HEK293 (cell line): Measurements from ENCODE around the gene FMO1.

Experiments
- CTCF ChIA-PET: fragments of 350-600 bp; formaldehyde crosslinking; extraction: SDS; loops from one replicate; lab custom pipeline; 2021; ENCODE audit warnings: antibody characterized with exemption; lab: Yijun Ruan, JAX
- POLR2A ChIA-PET: fragments of 300-600 bp; formaldehyde crosslinking; extraction: SDS; loops from one replicate; lab custom pipeline; 2020; ENCODE audit warnings: antibody characterized with exemption, inconsistent platforms; lab: Yijun Ruan, JAX
- H3K27ac ChIP-seq: fragments of 200-500 bp; sonication (Bioruptor generic); 2 replicates; pipeline ENCODE4 v1.5.1; 2014; ENCODE audit warnings: low read depth, low read length, control low read depth, inconsistent platforms; ENCODE audit errors: extremely low read depth
- H3K36me3 ChIP-seq, 2 experiments: fragments of 200-500 bp in 1 of 2; sonication (Bioruptor generic) in 1 of 2; 1 replicate in 1 of 2; 2 replicates in 1 of 2; pipeline ENCODE4 v1.5.1; 2014 to 2017; ENCODE audit warnings: inconsistent platforms in 2 of 2, low read length in 2 of 2; ENCODE audit not compliant: control insufficient read depth in 2 of 2, insufficient read depth in 1 of 2
- H3K4me1 ChIP-seq: fragments of 200-500 bp; sonication (Bioruptor generic); 2 replicates; pipeline ENCODE4 v1.5.1; 2014; ENCODE audit warnings: mild to moderate bottlenecking, low read length, inconsistent platforms; ENCODE audit not compliant: control insufficient read depth, insufficient read depth
- H3K4me3 ChIP-seq: 2 replicates; pipeline ENCODE4 v1.5.1; 2011; ENCODE audit warnings: low read depth, mild to moderate bottlenecking, control low read depth, low read length, moderate library complexity
- H3K9me3 ChIP-seq: fragments of 200-500 bp; sonication (Bioruptor generic); 2 replicates; pipeline ENCODE4 v1.5.1; 2014; ENCODE audit warnings: low read depth, low read length, inconsistent platforms; ENCODE audit not compliant: control insufficient read depth, insufficient read depth
- GLIS2 ChIP-seq: fragments of 450-650 bp; formaldehyde crosslinking; IDR thresholded peaks from 2 replicates; pipeline ENCODE4 v1.5.1; 2016; ENCODE audit warnings: missing biosample characterization, missing genetic modification characterization
- REST ChIP-seq: fragments of 450-650 bp; formaldehyde crosslinking; IDR thresholded peaks from 2 replicates; pipeline ENCODE4 v1.5.1; 2016; ENCODE audit warnings: missing biosample characterization, missing genetic modification characterization
- TCF7L2 ChIP-seq: IDR thresholded peaks from 2 replicates; pipeline ENCODE4 v1.6.1; 2011; ENCODE audit warnings: low read depth, mild to moderate bottlenecking, inconsistent platforms, low read length, moderate library complexity, borderline replicate concordance
- ZBTB17 ChIP-seq: fragments of 450-650 bp; formaldehyde crosslinking; IDR thresholded peaks from 2 replicates; pipeline ENCODE4 v1.5.1; 2016; ENCODE audit warnings: missing biosample characterization, missing genetic modification characterization
- ZBTB48 ChIP-seq: fragments of 450-650 bp; formaldehyde crosslinking; IDR thresholded peaks from 2 replicates; pipeline ENCODE4 v1.5.1; 2016; ENCODE audit warnings: missing biosample characterization, missing genetic modification characterization
- ZBTB7A ChIP-seq: fragments of 450-650 bp; formaldehyde crosslinking; IDR thresholded peaks from 2 replicates; pipeline ENCODE4 v1.5.1; 2016; ENCODE audit warnings: low read depth, missing biosample characterization, missing genetic modification characterization
- ZEB2 ChIP-seq: fragments of 450-650 bp; formaldehyde crosslinking; IDR thresholded peaks from 2 replicates; pipeline ENCODE4 v1.5.1; 2016; ENCODE audit warnings: missing biosample characterization, missing genetic modification characterization
- ZIC2 ChIP-seq: fragments of 450-650 bp; formaldehyde crosslinking; IDR thresholded peaks from 2 replicates; pipeline ENCODE4 v1.5.1; 2016; ENCODE audit warnings: missing biosample characterization, missing genetic modification characterization
- ZNF214 ChIP-seq: fragments of 450-650 bp; formaldehyde crosslinking; IDR thresholded peaks from 2 replicates; pipeline ENCODE4 v1.5.1; 2017; ENCODE audit warnings: missing biosample characterization, mild to moderate bottlenecking, missing genetic modification characterization, borderline replicate concordance
- ZNF23 ChIP-seq: fragments of 450-650 bp; formaldehyde crosslinking; IDR thresholded peaks from 2 replicates; pipeline ENCODE4 v1.5.1; 2016; ENCODE audit warnings: missing biosample characterization, missing genetic modification characterization, borderline replicate concordance
- ZNF335 ChIP-seq: fragments of 450-650 bp; formaldehyde crosslinking; conservative IDR thresholded peaks from 2 replicates; pipeline ENCODE4 v1.5.1; 2016; ENCODE audit warnings: missing biosample characterization, missing genetic modification characterization
- ZNF354C ChIP-seq: fragments of 450-650 bp; formaldehyde crosslinking; IDR thresholded peaks from 2 replicates; pipeline ENCODE4 v1.5.1; 2016; ENCODE audit warnings: missing biosample characterization, missing genetic modification characterization, low read depth, borderline replicate concordance
- ZNF366 ChIP-seq: fragments of 450-650 bp; formaldehyde crosslinking; conservative IDR thresholded peaks from 2 replicates; pipeline ENCODE4 v1.5.1; 2016; ENCODE audit warnings: missing biosample characterization, missing genetic modification characterization
- ZNF510 ChIP-seq: fragments of 450-650 bp; formaldehyde crosslinking; IDR thresholded peaks from 2 replicates; pipeline ENCODE4 v1.5.1; 2018; ENCODE audit warnings: mild to moderate bottlenecking, missing genetic modification characterization, missing biosample characterization; ENCODE audit not compliant: insufficient replicate concordance
- ZNF518A ChIP-seq: fragments of 450-650 bp; formaldehyde crosslinking; conservative IDR thresholded peaks from 2 replicates; pipeline ENCODE4 v1.5.1; 2016; ENCODE audit warnings: low read depth, missing biosample characterization, missing genetic modification characterization
- ZNF585B ChIP-seq: fragments of 450-650 bp; formaldehyde crosslinking; IDR thresholded peaks from 2 replicates; pipeline ENCODE4 v1.5.1; 2016; ENCODE audit warnings: missing biosample characterization, missing genetic modification characterization
- ZNF660 ChIP-seq: fragments of 450-650 bp; IDR thresholded peaks from 2 replicates; pipeline ENCODE4 v1.5.1; 2018; ENCODE audit warnings: missing biosample characterization, mild to moderate bottlenecking, missing genetic modification characterization
- ZNF76 ChIP-seq: fragments of 450-650 bp; formaldehyde crosslinking; IDR thresholded peaks from 2 replicates; pipeline ENCODE4; 2016; ENCODE audit warnings: low read depth, missing biosample characterization, missing genetic modification characterization, borderline replicate concordance
- ZSCAN30 ChIP-seq: fragments of 450-650 bp; IDR thresholded peaks from 2 replicates; pipeline ENCODE4 v1.5.1; 2018; ENCODE audit warnings: missing biosample characterization, mild to moderate bottlenecking, missing genetic modification characterization, moderate library complexity

The FMO1 gene

GRCh38 chr1:171250263-171250662 lies 2.0 kb downstream of the FMO1 start:
- CTCF ChIA-PET, result interaction anchor here (0.6 to 1.2 kb wide), 3 partner anchors 12 to 63 kb away, joined by 3 to 4 read pairs (median 4); no protein-coding TSS in a partner anchor
- no peaks in the 10 kb centered on the region for H3K4me1 ChIP-seq
- POLR2A ChIA-PET, result no interaction called here

GRCh38 chr1:171251042-171251951 lies 3.0 kb downstream of the FMO1 start:
- ChIA-PET CTCF (interaction anchor here (0.6 to 2.5 kb wide), 9 partner anchors 13 to 110 kb away, joined by 3 to 14 read pairs (median 4); partner anchors contain the start of gene FMO4), POLR2A (no interaction called here)
- H3K36me3 ChIP-seq, result no peaks in the 10 kb centered on the region
- peak overlapping the region; percentile 57 for H3K4me3 ChIP-seq
- H3K9me3 ChIP-seq, result no peaks in the 10 kb centered on the region
- H3K27ac ChIP-seq, result peak overlapping the region; percentile 44; the same call in 1 of the 2 replicates
- H3K4me1 ChIP-seq, result no peaks in the 10 kb centered on the region
- TF ChIP-seq ZNF518A (tag by site-specific recombination) (no peak), GLIS2 (tag by site-specific recombination) (peak; percentile 68), ZNF335 (tag by site-specific recombination) (peak; percentile 74), ZNF366 (tag by site-specific recombination) (0 out of 2 replicates have a peak, but pooled peaks have one; percentile 26), ZNF76 (tag by site-specific recombination) (0 out of 2 replicates have a peak, but pooled peaks have one; percentile 16), ZEB2 (tag by site-specific recombination) (peak; percentile 46; the same call in 1 of the 2 replicates), ZSCAN30 (no peak), ZIC2 (tag by site-specific recombination) (peak; percentile 78), ZBTB48 (tag by site-specific recombination) (peak; percentile 28; the same call in 1 of the 2 replicates), ZBTB7A (tag by site-specific recombination) (0 out of 2 replicates have a peak, but pooled peaks have one; percentile 13), TCF7L2 (peak; percentile 54; the same call in 1 of the 2 replicates), ZNF354C (no peak), ZNF510 (no peak), ZBTB17 (tag by site-specific recombination) (0 out of 2 replicates have a peak, but pooled peaks have one; percentile 19)

More at GRCh38 chr1:171250263-171250662, 2.0 kb downstream of the FMO1 start:
- no peak overlapping the region for H3K27ac ChIP-seq
- H3K9me3 ChIP-seq, result no peaks in the 10 kb centered on the region
- H3K36me3 ChIP-seq, result no peaks in the 10 kb centered on the region
- TF ChIP-seq ZNF23 (tag by site-specific recombination) (no peak), REST (tag by site-specific recombination) (no peak), ZNF214 (tag by site-specific recombination) (no peak), ZNF585B (tag by site-specific recombination) (no peak), ZNF660 (no peak)
- TF ChIP-seq, all 188 proteins: peak for 0
- no peak overlapping the region for H3K4me3 ChIP-seq
